GM19240 (cell line): ENCODE results near the gene PCYOX1L.

Experiments used
- DNase-seq: peaks from one replicate; pipeline ENCODE4 v3.0.0; 2011; ENCODE audit warnings: low spot score; ENCODE audit not compliant: insufficient read length

The PCYOX1L gene

DNA sequence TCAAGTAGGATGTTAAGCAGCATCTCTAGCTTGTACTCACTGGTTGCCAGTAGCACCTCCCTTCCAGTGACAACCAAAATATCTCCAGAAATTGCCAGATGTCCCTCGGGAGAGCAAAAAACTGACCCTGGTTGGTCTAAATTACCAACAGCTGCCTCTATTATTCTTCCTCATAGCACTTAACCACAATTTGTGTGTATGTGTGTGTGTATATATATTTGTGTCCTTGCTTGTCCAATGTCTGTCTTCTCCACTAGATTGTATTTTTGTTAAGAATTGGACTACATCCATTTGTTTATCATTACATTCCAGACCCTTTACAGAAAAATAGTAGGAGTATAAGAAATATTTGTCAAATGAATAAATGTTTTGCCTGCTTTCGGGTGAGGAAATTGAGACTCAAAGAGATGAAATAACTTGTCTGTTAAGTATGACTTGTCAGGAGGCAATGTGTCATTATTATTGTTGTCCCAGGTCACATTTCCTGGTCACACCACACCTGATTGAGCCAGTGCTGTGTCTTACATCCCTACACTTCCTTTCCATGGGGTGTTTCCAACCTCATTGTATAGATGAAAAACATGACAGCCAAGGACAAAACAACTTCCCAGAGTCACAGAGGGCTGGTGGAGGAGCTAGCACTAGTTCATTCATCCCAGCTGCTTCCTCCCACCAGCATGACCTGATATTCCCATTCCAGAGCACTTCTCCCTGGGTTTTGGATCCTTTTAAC is 24.0 kb upstream of the PCYOX1L start:
- DNase-seq, result no peak

DNA sequence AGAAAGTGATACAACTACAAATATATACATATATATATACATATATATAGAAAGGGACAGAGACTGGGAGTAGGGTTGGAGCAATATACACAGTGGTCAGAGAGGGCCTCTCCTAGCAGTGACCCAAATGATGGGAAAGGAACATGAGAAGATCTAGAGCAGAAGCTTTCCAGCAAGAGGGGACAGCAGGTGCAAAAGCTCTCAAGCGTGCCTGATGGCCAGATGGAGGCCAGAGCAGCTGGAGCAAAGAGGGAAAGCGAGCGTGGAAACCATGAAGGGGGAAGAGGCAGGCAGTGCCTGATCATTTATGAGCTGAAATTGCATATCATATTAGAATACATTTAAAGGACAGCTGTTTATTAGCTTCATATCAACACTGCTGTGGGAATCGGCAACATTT is 20.1 kb upstream of the PCYOX1L start:
- DNase-seq, result no peak

DNA sequence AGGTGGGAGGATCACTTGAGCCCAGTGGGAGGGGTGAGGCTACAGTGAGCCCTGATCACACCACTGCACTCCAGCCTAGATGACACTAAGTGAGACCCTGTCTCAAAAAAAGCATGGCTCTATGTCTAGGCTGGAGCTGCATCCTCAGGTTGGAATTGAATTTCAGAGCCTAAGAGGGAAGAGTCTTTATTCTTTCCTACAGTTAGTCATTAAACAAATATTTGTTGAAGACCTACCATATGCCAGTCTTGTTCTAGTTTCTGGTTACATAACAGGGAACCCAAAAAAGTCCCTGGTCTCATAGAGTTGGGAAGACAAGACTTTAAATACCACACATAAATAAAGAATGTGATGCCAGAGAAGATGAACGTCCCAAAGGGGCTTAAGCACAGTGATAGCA is 19.5 kb upstream of the PCYOX1L start:
- no peak for DNase-seq

DNA sequence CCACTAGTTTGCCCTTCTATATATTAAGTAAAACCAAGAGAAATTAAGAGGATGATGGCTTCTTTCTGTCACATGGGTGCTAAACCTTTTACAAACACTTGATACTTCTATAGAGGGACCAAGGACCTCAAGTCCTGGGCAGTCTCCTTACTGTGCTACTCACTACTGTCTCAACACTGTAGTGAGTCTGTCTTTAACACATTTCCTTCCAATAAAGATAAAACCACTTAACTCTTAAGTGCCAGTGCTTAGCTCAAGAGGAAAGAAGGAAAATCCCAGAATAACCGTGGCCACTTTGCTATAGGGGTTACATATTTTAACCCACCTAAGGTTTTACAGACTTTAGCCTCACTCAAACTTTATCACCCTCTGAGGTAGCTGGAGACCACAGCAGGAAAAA is 16.9 kb upstream of the PCYOX1L start:
- DNase-seq, result no peak

DNA sequence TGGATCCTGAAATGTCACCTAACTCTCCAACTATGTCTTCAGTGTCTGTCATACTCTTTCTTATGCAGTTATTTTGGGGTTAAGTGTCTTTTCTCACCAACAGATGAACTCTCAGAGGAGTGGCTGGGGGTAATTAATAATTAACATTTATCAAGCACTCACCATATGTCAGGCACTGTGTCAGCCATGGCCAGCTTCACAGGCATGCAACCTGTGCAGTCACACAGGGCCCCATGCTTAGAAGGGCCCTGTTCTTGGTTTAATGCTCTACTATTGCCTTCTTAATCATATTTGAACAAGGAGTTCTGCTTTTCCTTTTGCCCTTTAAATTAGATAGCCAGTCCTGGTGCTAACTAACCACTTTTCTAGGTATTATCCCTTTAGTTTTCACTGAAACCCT is 16.0 kb upstream of the PCYOX1L start:
- DNase-seq, result no peak

DNA sequence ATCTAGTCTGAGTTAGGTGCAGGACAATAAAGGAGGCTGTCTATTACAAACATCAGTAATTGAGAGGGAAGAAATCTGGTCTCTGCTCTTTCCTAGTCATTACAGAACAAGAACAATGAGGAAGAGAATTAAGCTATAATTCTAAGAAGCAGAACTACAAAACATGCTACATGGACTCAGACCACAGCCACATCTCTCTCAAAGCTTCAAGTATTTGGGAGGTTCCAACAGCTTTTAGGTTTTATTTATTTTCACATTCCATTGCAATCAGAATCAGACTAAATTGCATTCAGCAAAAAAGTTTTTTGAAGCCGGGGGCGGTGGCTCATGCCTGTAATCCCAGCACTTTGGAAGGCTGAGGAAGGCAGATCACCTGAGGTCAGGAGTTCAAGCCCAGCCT is 13.7 kb upstream of the PCYOX1L start:
- no peak for DNase-seq

DNA sequence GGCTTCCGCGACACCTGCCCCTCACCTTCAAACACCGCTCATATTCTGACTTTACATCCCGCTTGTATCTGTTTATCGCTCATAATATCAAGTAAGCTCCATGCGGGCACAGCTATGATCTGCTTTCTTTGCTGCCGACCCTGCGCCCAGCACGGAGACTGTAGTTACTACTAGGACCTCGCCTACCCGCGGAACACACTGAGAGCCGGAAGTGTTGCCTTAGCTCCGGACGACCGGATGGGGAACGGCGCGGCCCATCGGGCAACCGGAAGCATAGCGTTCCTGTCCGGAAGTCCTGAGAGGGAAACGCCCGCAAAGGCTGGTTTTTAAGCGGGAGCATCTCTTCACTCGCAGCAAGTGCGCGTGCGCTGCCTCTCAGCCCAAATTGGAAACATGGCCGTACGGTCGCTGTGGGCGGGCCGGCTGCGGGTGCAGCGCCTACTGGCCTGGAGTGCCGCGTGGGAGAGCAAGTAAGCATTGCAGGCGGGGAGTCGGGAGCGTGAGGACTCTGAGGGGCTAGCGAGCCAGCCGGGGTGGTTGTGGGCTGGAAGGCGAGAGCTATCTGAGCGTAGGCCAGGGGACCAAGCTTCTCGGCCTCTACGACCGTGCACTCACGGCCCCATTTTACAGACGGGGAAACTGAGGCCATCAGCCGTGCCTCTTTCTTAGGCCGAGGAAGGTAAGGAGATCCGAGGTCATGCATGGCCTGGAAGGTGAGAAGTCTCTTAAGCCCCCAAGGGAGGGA is 12.5 kb upstream of the PCYOX1L start, which contains the start of gene GRPEL2:
TSS of gene GRPEL2 (plus strand) at position 353 of the 745 bp plus-strand sequence. CDS start at position 394, 41 bp downstream.
- DNase-seq, result peak; percentile 86

DNA sequence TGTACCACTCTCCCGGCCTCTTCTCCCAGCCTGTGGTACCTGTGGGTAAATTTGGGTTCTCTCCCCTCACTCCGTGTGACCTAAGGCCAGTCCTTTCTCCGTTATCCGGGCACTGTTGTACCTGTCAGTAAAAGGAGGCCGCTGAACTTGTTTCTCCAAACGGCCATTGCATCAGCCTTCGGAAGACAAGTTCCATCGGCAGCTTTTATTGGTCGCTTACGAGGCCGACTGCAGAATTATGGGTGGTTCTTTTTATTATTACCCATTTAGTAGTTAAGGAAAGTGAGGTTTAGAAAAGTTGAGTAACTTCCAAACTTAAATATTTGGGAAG is 12.0 kb upstream of the PCYOX1L start:
- no peak for DNase-seq

DNA sequence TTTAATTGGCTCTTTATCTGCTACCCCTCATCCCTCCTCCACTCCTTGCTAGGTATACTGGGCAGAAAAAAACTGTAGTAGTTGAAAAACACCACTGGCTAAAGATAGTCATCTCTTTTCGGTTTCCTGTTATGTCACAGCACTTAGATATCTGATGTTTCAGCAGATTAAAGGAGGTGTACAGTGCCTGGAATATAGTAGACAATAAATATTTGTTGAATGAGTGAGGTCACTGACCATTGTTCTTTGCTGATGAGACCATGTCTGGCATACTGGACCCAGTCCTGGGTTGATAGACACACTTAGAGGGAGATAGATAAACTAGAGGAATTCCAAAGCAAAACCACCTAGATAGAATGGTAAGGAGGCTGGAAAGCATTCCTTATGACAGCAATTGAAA is 9.3 kb upstream of the PCYOX1L start:
- DNase-seq, result no peak

DNA sequence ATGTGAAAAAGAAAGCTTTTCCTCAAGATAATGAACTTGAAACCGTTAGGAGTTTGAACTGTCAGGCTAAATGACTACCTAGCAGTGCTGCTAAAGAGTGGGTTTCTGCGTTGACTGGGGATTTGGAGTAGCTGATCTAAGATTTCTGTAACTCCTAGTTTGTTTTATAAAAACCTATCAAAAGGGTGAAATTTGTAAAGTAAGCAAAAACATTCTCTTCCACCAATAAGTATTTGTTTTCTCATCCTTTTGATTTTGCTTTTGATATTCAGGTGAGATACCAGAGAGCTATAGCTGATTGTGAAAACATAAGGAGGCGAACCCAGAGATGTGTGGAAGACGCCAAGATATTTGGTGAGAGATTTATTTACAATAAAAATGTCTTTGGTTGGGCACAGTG is 8.5 kb upstream of the PCYOX1L start:
- DNase-seq, result no peak

DNA sequence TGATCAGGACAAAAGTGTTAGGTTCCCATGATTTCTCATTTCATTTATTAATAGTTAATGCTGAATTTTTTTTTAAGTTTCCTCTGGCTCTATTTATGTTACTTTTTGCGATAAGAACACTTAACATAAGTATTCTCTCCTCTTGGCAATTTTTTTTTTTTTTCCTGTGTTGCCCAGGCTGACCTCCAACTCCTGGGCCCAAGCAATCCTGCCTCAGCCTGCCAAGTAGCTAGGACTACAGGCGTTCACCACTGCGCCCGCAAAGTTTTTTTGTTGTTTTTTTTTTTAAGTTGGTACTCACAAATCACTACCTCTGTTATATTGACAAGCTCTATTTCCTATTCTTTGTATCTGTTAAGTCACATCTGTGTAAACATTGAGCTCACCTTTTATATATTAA is 5.7 kb upstream of the PCYOX1L start:
- DNase-seq, result no peak

DNA sequence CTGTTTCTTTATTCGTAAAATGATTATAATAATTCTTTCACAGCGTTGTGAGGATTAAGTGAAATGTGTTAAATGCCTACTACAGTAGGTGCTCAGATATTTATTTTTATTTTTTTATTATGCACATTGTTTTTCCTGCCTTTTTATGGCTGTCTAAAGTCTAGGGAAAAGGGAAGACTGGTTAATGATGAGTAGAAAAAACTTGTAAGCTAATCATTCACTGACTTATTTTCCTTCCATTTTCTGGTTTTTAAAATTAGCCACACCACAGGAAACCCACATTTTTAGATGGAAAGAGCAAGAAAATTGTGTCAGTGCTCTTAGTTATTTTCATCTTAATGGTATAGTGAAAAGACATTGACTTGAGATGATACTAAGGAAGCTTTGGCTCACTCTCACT is 3.9 kb upstream of the PCYOX1L start:
- no peak for DNase-seq

DNA sequence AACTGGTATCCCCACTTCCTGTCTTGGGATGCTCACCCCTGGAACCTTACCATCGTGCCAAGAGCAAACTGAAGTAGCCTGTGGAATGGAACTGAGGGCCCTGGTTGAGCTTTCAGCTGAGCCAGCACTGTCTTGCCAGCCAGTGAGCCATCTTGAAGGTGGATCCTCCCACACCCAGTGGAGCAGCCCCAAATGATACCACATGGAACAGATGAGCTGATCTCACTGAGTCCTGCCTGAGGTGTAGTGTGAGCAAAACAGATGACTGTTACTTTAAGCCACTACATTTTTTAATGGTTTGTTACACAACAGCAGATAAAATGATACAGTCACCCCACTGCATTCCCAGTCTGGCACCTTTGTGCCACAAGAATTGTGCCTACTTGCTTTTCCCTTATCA is 2.2 kb upstream of the PCYOX1L start:
- no peak for DNase-seq

DNA sequence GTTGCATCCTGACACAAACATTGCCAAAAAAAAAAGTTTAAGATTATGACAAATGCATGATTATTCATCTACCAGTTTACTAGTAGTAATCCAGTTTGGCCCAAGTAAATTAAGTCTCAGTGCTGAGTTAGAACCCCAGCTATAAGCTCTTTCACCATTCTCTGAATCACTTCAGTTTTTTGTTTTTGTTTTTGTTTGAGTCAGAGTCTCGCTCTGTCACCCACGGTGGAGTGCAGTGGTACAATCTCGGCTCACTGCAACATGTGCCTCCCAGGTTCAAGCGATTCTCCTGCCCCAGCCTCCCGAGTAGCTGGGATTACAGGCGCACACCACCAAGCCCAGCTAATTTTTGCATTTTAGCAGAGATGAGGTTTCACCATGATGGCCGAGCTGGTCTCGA is 1.5 kb upstream of the PCYOX1L start:
- no peak for DNase-seq

DNA sequence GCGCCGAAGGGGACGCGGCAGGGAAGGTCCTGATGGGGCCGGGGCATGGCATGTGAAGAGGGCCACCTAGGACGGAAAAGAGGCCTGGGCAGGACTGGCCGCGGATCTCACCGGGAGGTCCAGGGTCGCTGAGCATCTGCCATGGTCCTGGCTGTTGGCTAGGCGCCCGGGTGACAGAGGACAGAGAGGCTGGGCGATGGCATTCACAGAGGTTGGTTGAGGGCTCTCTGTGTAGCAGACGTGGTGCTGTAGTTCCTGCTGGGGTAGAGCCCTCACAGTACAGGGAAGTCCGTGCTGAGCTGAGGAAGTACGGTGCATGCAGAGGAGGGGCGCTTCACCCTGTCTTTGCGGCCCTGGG is 427 bp downstream of the PCYOX1L start:
- DNase-seq, result no peak

DNA sequence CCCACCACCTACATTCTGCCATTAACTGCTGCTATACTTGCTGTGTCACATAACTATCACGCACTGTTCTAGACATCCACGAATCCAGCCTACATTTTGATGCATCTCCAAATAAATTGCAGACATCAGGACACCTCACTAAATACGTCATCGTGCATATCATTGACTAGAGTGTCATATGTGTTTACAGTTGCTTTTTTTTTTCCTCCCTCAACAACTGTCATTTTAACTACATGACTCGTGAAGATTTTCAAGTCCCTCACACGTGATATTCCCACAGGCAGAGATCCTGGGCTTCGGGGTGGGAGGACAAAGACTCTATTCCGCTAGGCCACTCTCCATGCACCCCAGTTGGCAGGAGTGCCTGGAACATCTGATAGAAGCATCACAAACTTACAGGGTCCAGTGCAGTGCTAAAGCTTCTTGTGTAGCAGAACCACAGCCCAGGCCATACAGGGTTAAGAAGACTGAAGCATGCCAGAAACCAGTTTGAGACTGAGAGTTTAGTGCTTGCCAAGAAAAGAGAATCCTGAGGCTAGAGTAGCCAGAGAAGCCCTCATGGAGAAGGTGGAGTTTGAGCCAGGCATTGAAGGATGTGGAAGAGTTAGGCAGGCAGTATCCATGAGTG is 1.1 kb downstream of the PCYOX1L start:
- no peak for DNase-seq

DNA sequence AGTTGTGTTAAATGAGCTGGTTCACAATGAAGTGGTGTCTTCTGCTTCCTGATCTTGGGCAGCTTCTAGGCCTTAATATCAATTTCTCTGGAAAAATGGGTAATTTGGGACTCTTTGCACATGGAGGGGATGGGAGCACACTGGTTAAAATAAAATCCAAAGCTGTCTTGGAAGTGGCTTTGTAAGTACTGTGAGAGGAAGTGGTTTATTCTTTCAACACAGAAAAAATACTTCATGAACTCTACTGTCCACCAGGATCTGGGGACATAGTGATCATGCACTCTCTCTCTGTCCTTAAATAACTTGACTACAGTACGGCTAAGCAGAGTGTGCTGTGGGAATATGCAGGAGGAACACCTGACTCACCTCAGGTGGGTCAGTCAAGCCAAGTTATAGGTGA is 2.4 kb downstream of the PCYOX1L start:
- DNase-seq, result no peak

DNA sequence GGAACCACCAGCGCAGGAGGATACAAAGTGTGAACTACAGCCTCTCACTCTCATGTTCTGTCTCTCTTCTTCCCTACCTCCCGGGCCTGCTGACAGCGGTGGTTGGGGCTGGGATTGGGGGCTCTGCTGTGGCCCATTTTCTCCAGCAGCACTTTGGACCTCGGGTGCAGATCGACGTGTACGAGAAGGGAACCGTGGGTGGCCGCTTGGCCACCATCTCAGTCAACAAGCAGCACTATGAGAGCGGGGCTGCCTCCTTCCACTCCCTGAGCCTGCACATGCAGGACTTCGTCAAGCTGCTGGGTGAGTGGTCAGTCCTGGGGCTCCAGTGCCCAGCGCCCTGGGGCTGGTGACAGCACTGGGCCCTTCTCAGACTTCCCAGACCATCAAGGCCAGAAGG is 4.7 kb downstream of the PCYOX1L start:
- no peak for DNase-seq

DNA sequence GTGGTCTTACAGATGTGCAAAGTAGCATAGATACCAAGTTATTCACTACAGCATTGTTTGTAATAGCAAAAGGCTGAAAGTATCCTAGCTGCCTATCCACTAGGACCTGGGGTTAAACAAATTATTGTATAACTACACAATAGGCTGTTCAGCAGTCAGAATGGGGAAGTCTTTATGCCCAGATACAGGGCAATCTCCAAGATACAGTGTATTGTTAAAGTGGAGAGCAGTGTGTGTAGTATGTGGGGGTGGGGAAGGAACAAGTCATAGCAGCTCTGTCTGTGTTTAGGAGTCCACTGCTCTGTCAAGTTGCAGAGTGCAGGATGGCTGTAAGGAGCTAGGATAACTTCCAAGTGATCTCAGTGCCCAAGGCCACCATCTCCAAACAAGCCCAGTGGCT is 5.5 kb downstream of the PCYOX1L start:
- DNase-seq, result no peak

DNA sequence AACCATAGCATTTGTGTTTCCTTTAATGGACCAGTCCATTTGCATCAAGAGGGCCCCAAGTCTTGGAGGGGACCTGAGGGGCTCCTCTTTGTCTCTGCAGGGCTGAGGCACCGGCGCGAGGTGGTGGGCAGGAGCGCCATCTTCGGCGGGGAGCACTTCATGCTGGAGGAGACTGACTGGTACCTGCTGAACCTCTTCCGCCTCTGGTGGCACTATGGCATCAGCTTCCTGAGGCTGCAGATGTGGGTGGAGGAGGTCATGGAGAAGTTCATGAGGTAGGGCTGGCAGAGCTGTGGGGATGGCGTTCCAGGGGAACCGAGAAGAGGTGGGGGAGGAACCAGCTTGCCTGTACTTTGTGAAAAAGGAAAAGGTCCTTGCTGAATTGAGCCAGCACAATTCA is 6.1 kb downstream of the PCYOX1L start:
- no peak for DNase-seq

DNA sequence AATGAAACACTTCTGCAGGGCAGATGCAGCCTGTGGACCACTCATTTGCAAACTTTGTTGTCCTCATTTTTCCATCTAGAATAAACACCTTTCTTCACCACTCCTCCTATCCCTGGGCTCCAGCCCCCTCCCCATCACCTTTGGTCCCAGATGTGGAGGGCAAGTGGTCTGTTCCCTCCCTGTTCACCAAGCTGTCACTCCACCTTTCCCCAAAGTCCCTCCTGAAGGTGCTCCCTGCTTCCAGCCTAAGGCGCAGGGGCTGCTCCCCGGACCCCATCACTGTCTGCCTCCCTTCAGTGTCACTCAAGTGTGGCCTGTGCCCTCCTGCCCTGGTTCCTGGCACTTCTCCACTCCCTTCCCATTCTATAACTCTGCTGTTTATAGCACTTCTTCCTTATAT is 6.9 kb downstream of the PCYOX1L start:
- DNase-seq, result no peak

DNA sequence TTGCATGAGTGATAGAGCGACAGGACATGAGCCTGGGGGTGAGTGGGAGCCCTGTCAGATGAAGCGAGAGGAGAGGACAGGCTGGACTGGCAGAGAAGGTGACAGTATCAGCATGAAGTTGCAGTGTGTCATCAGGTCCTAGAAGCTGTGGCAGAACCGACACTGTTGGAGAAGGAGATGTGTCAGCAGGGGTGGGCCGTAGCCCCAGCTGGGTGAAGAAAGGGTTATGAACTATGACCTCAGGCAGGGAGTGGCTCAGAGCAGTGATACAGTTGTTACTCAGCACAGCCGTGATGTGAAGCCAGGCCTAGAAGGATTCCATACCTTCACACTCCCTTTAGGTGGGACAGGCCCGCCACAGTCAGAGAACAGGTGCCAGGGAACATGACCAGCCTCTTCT is 7.6 kb downstream of the PCYOX1L start:
- DNase-seq, result no peak

DNA sequence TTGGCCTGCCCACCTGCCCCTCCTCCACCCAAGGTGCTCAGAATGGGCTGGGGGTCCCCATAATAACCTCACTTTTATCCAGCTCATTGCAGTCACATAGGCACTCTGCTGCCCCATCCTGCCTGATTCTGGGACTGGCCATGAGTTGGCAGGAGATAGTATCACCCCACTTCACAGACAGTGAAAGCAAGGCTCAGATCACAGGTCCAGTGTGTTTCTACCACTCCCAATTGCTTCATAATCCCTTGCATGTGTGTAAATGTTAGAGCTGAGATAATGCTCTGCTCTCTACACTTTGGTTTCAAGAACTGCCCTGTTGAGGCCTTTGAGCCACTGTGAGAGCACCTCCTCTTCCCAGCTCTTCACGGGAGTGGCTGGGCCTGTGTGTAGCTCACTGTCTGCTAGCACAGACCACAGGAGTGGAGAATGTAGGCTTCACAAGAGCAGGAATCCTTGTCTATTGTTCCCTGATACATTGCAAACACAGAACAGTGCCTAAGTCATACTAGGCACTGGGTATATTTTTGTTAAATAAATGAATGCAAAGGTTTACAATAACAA is 8.4 kb downstream of the PCYOX1L start:
- DNase-seq, result no peak
